Adipocyte (in vitro differentiated cells): Measurements from ENCODE around the gene SYNPR.

Experiments used
- DNase-seq: peaks from one replicate; pipeline ENCODE4 v3.0.0-alpha.2; 2015; ENCODE audit warnings: low read depth
- H3K27me3 ChIP-seq: replicated peaks from 2 replicates; pipeline ENCODE4 v1.7.0; 2013; ENCODE audit warnings: mild to moderate bottlenecking, low read length, moderate library complexity; ENCODE audit not compliant: control insufficient read depth, insufficient read depth
- H3K36me3 ChIP-seq: 2 replicates; pipeline ENCODE4 v1.7.0; 2013; ENCODE audit warnings: low read length, mild to moderate bottlenecking, moderate library complexity; ENCODE audit not compliant: control insufficient read depth, insufficient read depth, severe bottlenecking
- H3K4me1 ChIP-seq: 2 replicates; pipeline ENCODE4 v1.7.0; 2013; ENCODE audit warnings: mild to moderate bottlenecking, low read length, moderate library complexity; ENCODE audit not compliant: control insufficient read depth, insufficient read depth
- H3K4me3 ChIP-seq: 2 replicates; pipeline ENCODE4 v1.7.0; 2013; ENCODE audit warnings: mild to moderate bottlenecking, low read length, moderate library complexity
- H3K9ac ChIP-seq: 2 replicates; pipeline ENCODE4 v1.7.0; 2013; ENCODE audit warnings: mild to moderate bottlenecking, low read length, moderate library complexity
- H3K9me3 ChIP-seq: 2 replicates; pipeline ENCODE4 v1.7.0; 2013; ENCODE audit warnings: mild to moderate bottlenecking, low read length, moderate library complexity; ENCODE audit not compliant: control insufficient read depth

SYNPR gene

DNA sequence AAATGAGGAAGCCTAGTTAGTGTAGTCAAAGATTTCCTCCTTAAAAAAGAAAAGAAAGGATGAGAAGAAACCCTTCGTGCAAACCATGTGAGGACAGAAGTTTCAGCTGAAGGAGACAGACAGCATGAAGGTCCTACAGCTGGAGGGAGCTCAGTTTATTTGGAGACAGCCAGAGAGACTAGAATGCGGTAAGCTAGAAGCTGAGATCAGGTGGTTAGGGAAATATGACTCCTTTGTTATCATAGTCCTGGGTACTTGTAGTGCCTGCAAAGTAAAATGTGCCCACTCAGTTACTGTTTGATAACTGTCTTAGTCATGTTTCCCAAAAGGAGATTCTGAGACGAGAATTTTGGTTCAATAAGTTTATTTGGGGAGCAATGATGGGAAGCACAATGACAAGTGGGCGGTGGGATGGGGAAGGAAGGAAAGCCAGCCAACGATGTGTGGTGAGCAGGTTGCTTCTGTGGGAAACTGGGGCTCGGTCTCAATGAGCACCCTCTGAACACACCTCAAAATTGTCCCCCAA, 195.6 kb downstream of the SYNPR start:
- DNase-seq = no peak
- no peak overlapping the region for H3K4me3 ChIP-seq
- peaks cover 5% of the 10 kb centered on the region for H3K4me1 ChIP-seq
- no peaks in the 10 kb centered on the region for H3K9me3 ChIP-seq
- H3K36me3 ChIP-seq = no peaks in the 10 kb centered on the region
- peaks cover 8% of the 10 kb centered on the region for H3K27me3 ChIP-seq
- H3K9ac ChIP-seq = no peak overlapping the region

DNA sequence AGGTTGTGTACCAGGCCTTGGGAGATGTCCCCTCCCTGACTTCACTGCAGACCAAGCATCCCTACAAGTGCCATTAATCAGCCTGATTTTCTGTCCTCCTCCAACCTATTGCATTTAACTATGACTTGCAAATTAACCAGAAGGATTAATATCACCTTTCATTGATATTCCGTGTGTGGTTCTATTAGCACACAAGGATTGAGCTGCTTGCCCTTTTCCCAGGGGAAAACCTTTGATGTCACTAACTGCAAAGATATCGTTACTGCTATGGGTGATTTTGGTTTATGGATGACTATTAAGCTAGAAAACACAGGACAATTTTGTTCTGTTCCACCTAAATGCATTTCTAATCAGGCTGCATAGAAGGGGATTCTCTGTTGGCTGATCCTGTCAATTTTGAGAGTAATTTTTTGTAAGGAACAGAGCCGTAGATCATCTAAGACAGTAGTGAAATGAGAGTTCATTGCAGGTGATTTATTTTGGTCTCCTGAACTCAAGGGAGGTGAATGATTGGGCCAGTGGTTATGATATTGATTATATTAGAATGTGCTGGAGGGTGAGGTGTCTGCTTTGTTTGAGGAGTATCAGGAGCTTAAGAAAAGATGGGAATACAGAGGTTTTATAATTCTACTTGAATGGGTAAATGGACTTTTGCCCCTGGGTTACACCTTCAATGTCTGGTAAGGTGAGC, 196.9 kb downstream of the SYNPR start:
- Histone ChIP-seq H3K36me3 (no peaks in the 10 kb centered on the region), H3K9me3 (no peaks in the 10 kb centered on the region)
- DNase-seq = no peak

DNA sequence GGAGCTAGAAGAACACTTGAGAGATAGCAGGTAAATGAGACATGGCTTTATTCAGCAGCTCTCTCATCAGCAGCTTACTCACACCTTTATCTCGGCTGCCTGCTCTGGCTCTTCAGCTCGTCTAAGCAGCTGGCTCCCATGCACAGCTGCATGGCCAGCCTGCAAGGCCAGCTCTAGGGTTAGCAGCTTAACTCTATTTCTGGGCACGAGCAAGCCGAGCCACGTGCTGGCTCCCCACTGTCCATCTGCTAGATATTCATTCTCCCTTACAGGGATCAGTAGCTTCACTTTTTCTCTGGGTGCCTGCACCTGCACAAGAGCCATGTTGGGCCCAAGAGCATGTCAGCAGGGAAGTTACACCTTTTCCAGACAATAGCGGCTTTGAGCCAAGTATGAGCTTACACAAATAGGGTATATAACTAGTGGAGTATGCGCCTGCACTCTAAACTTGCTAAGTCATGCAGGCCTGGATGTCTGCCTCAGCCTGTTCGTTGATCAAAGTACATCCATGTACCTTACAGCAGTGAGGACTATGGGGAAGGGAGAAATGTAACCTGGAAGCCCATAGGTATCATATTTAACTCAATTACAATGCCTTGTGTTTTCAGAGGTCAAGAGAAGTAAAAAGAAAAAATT, 199.5 kb downstream of the SYNPR start:
- DNase-seq = no peak
- peaks cover 32% of the 10 kb centered on the region for H3K4me1 ChIP-seq
- peaks cover 8% of the 10 kb centered on the region for H3K27me3 ChIP-seq
- H3K36me3 ChIP-seq = no peaks in the 10 kb centered on the region
- no peaks in the 10 kb centered on the region for H3K9me3 ChIP-seq
- H3K4me3 ChIP-seq = no peak overlapping the region
- H3K9ac ChIP-seq = no peak overlapping the region

More for the DNA sequence above, 196.9 kb downstream of the SYNPR start:
- no peak overlapping the region for H3K9ac ChIP-seq
- H3K27me3 ChIP-seq = peaks cover 8% of the 10 kb centered on the region
- no peak overlapping the region for H3K4me3 ChIP-seq
- H3K4me1 ChIP-seq = peaks cover 17% of the 10 kb centered on the region

DNA sequence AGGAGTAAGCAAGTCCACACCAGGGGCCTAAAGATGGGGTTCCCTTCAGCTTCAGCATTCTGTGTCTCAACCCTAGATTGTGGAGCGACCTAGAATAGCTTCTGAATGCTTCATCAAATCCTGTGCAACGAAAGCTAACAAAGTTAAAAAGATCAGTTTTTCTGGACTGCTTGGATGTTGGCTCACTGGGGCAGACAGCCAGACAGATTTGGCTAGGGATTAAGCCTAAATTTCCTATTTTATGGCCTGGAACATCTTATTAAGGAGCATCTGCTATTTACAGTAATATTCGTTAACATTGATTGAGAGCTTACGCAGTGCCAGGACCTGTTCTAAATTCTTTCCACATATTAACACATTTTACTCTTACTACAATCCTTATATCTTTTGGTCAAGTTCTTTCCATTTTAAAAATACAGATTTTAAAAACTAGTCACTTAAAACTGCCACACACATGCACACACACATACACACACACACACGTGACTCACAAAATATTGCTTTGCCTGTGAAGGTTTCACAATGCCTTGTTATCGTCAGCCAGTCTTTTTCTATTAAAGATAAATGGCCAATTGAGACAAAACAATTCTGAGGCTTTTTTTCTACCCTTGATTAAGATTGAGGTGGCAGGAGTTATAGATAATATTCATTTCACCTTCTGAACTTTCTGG, 201.0 kb downstream of the SYNPR start:
- peak; percentile 7 for DNase-seq
- peak overlapping the region; percentile 19 for H3K4me3 ChIP-seq
- no peaks in the 10 kb centered on the region for H3K9me3 ChIP-seq
- peak overlapping the region; percentile 27 for H3K9ac ChIP-seq
- H3K27me3 ChIP-seq = peaks cover 8% of the 10 kb centered on the region
- no peaks in the 10 kb centered on the region for H3K36me3 ChIP-seq
- peaks cover 37% of the 10 kb centered on the region for H3K4me1 ChIP-seq

DNA sequence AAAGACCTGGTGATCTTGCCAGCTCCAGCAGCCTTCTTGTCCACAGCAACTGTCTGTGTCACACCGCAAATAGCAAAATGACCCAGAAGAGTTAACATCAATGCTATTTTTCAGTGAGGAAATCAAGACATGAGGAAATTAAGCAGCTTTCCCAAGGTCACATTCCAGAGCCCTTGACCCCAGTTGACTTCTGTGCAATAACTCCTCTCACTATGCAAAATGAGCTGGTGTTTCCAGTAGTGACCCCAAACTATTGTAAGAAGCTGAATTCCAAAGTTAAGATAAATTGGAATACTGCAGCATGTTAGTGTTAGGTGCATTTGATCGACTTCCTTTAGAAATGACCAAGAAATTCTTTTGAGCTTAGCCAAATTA, 201.5 kb downstream of the SYNPR start:
- H3K36me3 ChIP-seq = no peaks in the 10 kb centered on the region
- no peak for DNase-seq
- no peaks in the 10 kb centered on the region for H3K9me3 ChIP-seq
- peak overlapping the region; percentile 19 for H3K4me3 ChIP-seq
- peaks cover 7% of the 10 kb centered on the region for H3K27me3 ChIP-seq
- no peak overlapping the region for H3K9ac ChIP-seq
- H3K4me1 ChIP-seq = peaks cover 37% of the 10 kb centered on the region

DNA sequence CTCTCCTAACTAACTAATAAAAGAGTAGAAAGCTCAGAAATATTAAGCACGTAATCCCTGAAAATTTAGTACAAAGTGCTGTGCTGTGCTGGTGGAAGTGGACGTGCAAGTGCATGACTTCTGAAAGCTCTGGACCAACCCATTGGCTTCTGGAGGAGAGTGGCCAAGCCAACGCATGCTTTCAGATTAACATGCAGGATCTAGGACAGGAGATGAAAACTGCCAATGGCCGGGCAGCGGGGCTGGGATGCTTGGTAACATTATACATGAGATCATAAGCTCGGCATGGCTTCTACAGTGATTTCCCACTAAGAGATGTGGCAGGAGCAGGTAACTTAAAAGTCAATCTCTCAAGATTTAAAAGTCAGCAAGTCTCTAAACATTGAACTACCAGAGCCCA, 203.5 kb downstream of the SYNPR start:
- Histone ChIP-seq H3K36me3 (no peaks in the 10 kb centered on the region), H3K9ac (no peak overlapping the region), H3K4me1 (peaks cover 37% of the 10 kb centered on the region), H3K9me3 (peaks cover 3% of the 10 kb centered on the region), H3K27me3 (no peaks in the 10 kb centered on the region), H3K4me3 (no peak overlapping the region)
- DNase-seq = no peak

DNA sequence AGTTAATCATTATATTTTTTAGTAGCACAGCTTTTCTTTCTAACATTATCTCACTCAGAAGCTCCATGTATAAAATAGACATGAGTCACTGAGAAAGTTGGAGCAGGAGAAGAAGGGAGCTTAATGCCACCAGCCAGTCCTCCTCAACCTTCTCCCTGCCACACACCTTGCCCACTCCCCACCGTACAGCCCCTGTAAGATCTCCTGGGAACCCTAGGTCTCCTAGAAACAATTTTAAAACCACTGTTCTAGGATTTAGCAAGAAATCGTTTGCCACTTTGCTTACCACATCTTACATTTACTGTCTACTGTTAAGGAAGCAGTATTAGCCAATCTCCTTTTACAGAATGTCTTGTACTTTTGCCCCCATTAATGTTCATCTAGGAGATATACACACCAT, 204.2 kb downstream of the SYNPR start:
- no peaks in the 10 kb centered on the region for H3K27me3 ChIP-seq
- H3K4me3 ChIP-seq = no peak overlapping the region
- H3K4me1 ChIP-seq = peaks cover 37% of the 10 kb centered on the region
- no peak for DNase-seq
- H3K9me3 ChIP-seq = peaks cover 3% of the 10 kb centered on the region
- no peak overlapping the region for H3K9ac ChIP-seq
- H3K36me3 ChIP-seq = no peaks in the 10 kb centered on the region

DNA sequence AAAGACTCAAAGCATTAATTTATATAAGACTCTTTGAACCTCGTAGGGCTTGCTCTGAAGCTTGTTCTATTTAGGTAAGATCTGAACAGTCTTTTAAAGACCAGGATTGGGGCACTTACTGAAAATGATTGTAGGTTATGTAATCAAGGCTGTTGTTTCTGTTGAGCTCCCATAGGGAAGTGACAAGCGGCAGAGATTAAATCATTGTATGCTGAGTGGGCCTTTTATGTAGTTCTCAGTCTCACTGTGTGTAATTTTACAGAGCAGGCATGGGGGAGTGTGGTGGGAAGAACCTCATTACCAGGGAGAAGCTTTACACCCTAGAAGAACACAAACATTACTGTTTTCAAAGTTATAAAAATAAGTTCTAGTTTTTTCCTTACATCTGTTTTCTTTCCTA, 214.4 kb downstream of the SYNPR start:
- no peaks in the 10 kb centered on the region for H3K9me3 ChIP-seq
- no peaks in the 10 kb centered on the region for H3K4me1 ChIP-seq
- H3K27me3 ChIP-seq = no peaks in the 10 kb centered on the region
- H3K36me3 ChIP-seq = no peaks in the 10 kb centered on the region
- DNase-seq = no peak
- H3K9ac ChIP-seq = no peak overlapping the region
- H3K4me3 ChIP-seq = no peak overlapping the region

DNA sequence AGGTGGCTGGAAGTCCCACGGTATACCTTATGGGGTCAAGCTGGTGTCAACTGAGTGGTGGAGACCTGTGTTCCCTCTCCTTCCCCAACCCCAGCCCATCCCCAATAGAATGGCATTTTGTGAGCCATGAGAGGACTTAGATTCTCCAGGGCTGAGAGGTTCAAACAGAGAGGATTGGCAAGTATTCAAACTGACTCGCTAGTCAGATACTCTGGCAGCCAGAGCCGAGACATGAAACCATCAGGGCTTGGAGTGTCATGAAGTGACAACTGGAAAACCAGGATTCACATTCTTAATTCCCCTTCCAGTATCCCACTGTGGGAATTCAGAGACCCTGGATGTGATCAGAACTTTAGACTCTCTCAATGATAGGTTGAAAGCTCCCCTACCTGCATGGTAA, 215.0 kb downstream of the SYNPR start:
- H3K9ac ChIP-seq = no peak overlapping the region
- no peaks in the 10 kb centered on the region for H3K36me3 ChIP-seq
- H3K4me1 ChIP-seq = peaks cover 4% of the 10 kb centered on the region
- DNase-seq = no peak
- no peaks in the 10 kb centered on the region for H3K27me3 ChIP-seq
- H3K4me3 ChIP-seq = no peak overlapping the region
- no peaks in the 10 kb centered on the region for H3K9me3 ChIP-seq

DNA sequence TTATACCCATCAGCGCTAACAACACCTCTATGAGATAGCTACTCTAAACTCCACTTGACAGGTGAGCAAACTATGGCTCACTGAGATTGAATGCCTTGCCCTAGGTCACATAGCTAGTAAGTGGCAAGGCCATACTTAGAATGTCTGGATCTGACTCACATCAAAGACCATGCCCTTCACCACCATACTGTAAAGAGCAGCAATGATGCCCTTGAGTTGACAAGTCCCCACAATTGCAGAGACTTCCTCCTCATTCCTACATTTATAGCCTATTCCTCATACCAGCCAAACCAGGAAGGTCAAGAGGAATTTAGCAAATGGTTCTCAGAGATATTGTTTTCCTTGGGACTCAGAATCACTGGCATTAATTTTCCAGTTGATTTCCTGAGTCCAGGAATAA, 216.5 kb downstream of the SYNPR start:
- Histone ChIP-seq H3K36me3 (no peaks in the 10 kb centered on the region), H3K9me3 (no peaks in the 10 kb centered on the region), H3K4me1 (peaks cover 5% of the 10 kb centered on the region), H3K27me3 (no peaks in the 10 kb centered on the region), H3K4me3 (no peak overlapping the region), H3K9ac (no peak overlapping the region)
- no peak for DNase-seq

DNA sequence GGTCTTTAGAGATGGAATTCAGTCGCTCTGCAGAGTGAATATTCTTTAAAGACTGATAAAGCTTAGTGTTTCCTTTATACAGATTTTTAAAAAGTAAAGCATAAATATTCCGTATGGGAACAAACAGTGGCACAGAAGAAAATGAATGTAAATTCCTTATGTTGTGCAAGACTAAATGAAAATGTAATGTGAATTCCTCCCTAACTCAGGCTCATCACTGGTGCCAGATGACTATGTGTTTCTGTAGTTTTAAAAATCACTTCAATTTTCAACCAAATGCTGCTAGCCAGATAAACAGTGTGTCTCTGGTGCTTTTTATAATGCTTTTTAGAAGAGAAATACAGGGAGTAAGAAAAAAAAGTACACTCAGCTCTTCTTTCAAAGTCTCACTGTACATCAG, 219.5 kb downstream of the SYNPR start:
- Histone ChIP-seq H3K9me3 (no peaks in the 10 kb centered on the region), H3K4me3 (no peak overlapping the region), H3K9ac (no peak overlapping the region), H3K36me3 (no peaks in the 10 kb centered on the region), H3K27me3 (no peaks in the 10 kb centered on the region), H3K4me1 (peaks cover 5% of the 10 kb centered on the region)
- no peak for DNase-seq
